ENCODE measurements around the gene RAD1.

- TF ChIP-seq, protein P1, sequence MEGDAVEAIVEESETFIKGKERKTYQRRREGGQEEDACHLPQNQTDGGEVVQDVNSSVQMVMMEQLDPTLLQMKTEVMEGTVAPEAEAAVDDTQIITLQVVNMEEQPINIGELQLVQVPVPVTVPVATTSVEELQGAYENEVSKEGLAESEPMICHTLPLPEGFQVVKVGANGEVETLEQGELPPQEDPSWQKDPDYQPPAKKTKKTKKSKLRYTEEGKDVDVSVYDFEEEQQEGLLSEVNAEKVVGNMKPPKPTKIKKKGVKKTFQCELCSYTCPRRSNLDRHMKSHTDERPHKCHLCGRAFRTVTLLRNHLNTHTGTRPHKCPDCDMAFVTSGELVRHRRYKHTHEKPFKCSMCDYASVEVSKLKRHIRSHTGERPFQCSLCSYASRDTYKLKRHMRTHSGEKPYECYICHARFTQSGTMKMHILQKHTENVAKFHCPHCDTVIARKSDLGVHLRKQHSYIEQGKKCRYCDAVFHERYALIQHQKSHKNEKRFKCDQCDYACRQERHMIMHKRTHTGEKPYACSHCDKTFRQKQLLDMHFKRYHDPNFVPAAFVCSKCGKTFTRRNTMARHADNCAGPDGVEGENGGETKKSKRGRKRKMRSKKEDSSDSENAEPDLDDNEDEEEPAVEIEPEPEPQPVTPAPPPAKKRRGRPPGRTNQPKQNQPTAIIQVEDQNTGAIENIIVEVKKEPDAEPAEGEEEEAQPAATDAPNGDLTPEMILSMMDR (conservative IDR thresholded peaks at IDR 0.05; ENCODE audit: low read length), result no peak
- TF ChIP-seq EZH2phosphoT487 (IDR thresholded peaks at IDR 0.05; ENCODE audit: borderline replicate concordance), result no peak
Measured at GRCh38 chr5:34944460-34945047, 29.2 kb upstream of the RAD1 start.
